Keratinocyte (primary cell): ENCODE measurements around the gene SLC1A2. TPM values are rescaled to one million over a fixed set of nuclear protein-coding genes. Genes with fewer than 3 reads are reported as not detected.

Source experiments
- DNase-seq: peaks from one replicate; pipeline ENCODE4 v3.0.0-alpha.2; 2011; ENCODE audit warnings: low read depth, missing footprints, low spot score
- FAIRE-seq: peaks from 2 replicates; lab custom pipeline; 2011; peaks lifted over from hg19 to GRCh38; lab: Jason Lieb, UNC
- H2AFZ ChIP-seq: 2 replicates; pipeline ENCODE4 v1.6.0; 2012; ENCODE audit warnings: low read length, control low read depth, inconsistent platforms; ENCODE audit not compliant: control insufficient read depth
- H3K27ac ChIP-seq: 2 replicates; pipeline ENCODE4 v1.5.1; 2011; ENCODE audit warnings: low read length; ENCODE audit not compliant: control insufficient read depth, insufficient read depth
- H3K27me3 ChIP-seq: 3 replicates; pipeline ENCODE4 v1.6.0; 2011; ENCODE audit warnings: low read length; ENCODE audit not compliant: control insufficient read depth, insufficient read depth; ENCODE audit errors: extremely low read depth
- H3K36me3 ChIP-seq, 2 experiments: 2 replicates in 1 of 2; 3 replicates in 1 of 2; pipeline ENCODE4 v1.5.1; 2011; ENCODE audit warnings: low read length in 2 of 2, mild to moderate bottlenecking in 1 of 2; ENCODE audit not compliant: control insufficient read depth in 2 of 2, insufficient read depth in 2 of 2; ENCODE audit errors: extremely low read depth in 1 of 2
- H3K4me1 ChIP-seq: 3 replicates; pipeline ENCODE4 v1.5.1; 2011; ENCODE audit warnings: low read length; ENCODE audit not compliant: control insufficient read depth, insufficient read depth; ENCODE audit errors: extremely low read depth
- H3K4me2 ChIP-seq: 3 replicates; pipeline ENCODE4 v1.6.0; 2011; ENCODE audit warnings: low read depth, low read length; ENCODE audit not compliant: control insufficient read depth, insufficient read depth; ENCODE audit errors: extremely low read depth
- H3K4me3 ChIP-seq, 3 experiments: fragments of 200-600 bp in 1 of 3; sonication (generic) in 1 of 3; 2 replicates in 2 of 3; 3 replicates in 1 of 3; pipeline ENCODE4 v1.5.1; 2011 to 2016; ENCODE audit warnings: low read length in 3 of 3, mild to moderate bottlenecking in 3 of 3, control low read depth in 2 of 3, inconsistent platforms in 1 of 3, low read depth in 1 of 3, mixed read lengths in 1 of 3, mixed run types in 1 of 3, moderate library complexity in 1 of 3; ENCODE audit not compliant: control insufficient read depth in 2 of 3, insufficient read depth in 2 of 3; ENCODE audit errors: extremely low read depth in 1 of 3
- H3K79me2 ChIP-seq: 2 replicates; pipeline ENCODE4 v1.6.0; 2012; ENCODE audit warnings: low read length; ENCODE audit not compliant: control insufficient read depth, insufficient read depth
- H3K9ac ChIP-seq: 3 replicates; pipeline ENCODE4 v1.6.0; 2011; ENCODE audit warnings: low read length; ENCODE audit not compliant: control insufficient read depth, insufficient read depth; ENCODE audit errors: extremely low read depth
- H3K9me1 ChIP-seq: 3 replicates; pipeline ENCODE4 v1.6.0; 2011; ENCODE audit warnings: low read length; ENCODE audit not compliant: control insufficient read depth, insufficient read depth; ENCODE audit errors: extremely low read depth
- H3K9me3 ChIP-seq: 2 replicates; pipeline ENCODE4 v1.5.1; 2012; ENCODE audit warnings: low read depth, low read length; ENCODE audit not compliant: control insufficient read depth
- H4K20me1 ChIP-seq: 3 replicates; pipeline ENCODE4 v1.6.0; 2011; ENCODE audit warnings: low read length; ENCODE audit not compliant: control insufficient read depth, insufficient read depth; ENCODE audit errors: extremely low read depth
- EZH2 ChIP-seq: IDR thresholded peaks from one replicate; pipeline ENCODE4 v1.6.1; 2012; ENCODE audit warnings: inconsistent platforms, mild to moderate bottlenecking, low read length, moderate library complexity
- dilution Hi-C: fragments of 300-500 bp; cut with MboI; formaldehyde crosslinking; loops from one replicate; pipeline ENCODE4 v1.7.0; 2020; ENCODE audit warnings: low sequenced_read_pairs; ENCODE audit not compliant: extremely low pct_ligation_motif_present
- polyA plus RNA-seq, 5 experiments: library from polyadenylated mRNA; depleted of rRNA in 3 of 5; stranded (reverse) in 3 of 5; stranded (forward) in 1 of 5; unstranded in 1 of 5; fragments of >200 nt; gene quantifications; 1 replicate in 1 of 5; 2 replicates in 3 of 5; 3 replicates in 1 of 5; pipeline versions ENCODE4 v1.2.1 to v1.2.3, GENCODE V29; 2011 to 2012; ENCODE audit warnings: missing spikeins in 2 of 5, low read depth in 1 of 5, low replicate concordance in 1 of 5
- TF ChIP-seq, protein P1 (sequence below), 3 experiments: IDR thresholded peaks in 1 of 3; conservative IDR thresholded peaks in 1 of 3; optimal IDR thresholded peaks in 1 of 3; 2 replicates in 2 of 3; 3 replicates in 1 of 3; pipeline versions ENCODE3 to v1.5.1; 2011; ENCODE audit warnings: low read length in 3 of 3, mild to moderate bottlenecking in 3 of 3, moderate library complexity in 2 of 3, control low read depth in 1 of 3, inconsistent platforms in 1 of 3; ENCODE audit not compliant: insufficient read depth in 2 of 3; ENCODE audit errors: extremely low read depth in 1 of 3

SLC1A2 gene
- polyA plus RNA-seq, 1 donor (not counting 4 experiments of a cell fraction or from before 2014, with no cell fraction given) = under 0.01 TPM

DNA sequence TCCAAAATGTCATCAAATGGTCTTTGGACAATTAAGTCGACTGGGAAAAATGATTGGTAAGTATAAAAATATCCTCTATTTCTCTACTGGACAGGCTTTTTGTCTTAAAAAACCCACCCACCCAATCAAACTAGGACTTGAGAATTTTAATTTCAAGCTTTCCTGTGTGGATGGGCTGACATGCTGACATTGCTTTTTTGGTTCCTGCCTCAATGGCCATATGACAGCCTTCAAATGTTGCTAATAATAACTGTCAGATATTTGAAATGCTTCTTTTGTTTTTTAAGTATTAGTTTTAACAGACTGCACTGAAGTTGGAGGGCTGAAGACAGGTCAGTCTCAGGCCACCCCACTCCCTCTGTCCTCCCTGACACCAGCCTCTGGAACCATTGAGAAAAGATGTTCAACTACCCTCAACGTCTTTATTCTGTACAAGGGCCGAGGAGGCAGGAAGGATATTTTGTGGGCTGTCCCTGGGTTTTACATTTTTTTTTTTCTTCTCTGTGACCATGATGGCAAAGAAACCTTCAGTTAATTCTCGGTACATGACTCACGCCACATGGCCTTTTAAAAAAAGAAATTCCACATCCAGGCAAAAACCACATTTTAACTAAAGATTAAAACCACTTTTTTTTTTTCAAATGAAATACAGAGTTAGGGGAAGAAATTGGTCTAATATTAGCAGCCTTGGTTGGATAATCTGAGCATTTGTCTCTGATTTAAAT, 130.4 kb downstream of the SLC1A2 start:
- Histone ChIP-seq H4K20me1 (no peaks in the 10 kb centered on the region), H3K4me2 (no peak overlapping the region), H3K9ac (no peak overlapping the region), H3K9me1 (no peaks in the 10 kb centered on the region), H2AFZ (no peak overlapping the region), H3K9me3 (no peaks in the 10 kb centered on the region), H3K4me1 (peaks cover 13% of the 10 kb centered on the region), H3K27me3 (no peaks in the 10 kb centered on the region), H3K4me3 (no peak overlapping the region), H3K36me3 (no peaks in the 10 kb centered on the region), H3K79me2 (no peaks in the 10 kb centered on the region), H3K27ac (no peak overlapping the region)
- FAIRE-seq = peak; percentile 44
- dilution Hi-C loops = no loop called here
- no peak for DNase-seq
- TF ChIP-seq, protein P1, sequence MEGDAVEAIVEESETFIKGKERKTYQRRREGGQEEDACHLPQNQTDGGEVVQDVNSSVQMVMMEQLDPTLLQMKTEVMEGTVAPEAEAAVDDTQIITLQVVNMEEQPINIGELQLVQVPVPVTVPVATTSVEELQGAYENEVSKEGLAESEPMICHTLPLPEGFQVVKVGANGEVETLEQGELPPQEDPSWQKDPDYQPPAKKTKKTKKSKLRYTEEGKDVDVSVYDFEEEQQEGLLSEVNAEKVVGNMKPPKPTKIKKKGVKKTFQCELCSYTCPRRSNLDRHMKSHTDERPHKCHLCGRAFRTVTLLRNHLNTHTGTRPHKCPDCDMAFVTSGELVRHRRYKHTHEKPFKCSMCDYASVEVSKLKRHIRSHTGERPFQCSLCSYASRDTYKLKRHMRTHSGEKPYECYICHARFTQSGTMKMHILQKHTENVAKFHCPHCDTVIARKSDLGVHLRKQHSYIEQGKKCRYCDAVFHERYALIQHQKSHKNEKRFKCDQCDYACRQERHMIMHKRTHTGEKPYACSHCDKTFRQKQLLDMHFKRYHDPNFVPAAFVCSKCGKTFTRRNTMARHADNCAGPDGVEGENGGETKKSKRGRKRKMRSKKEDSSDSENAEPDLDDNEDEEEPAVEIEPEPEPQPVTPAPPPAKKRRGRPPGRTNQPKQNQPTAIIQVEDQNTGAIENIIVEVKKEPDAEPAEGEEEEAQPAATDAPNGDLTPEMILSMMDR (optimal IDR thresholded peaks at IDR 0.05 in 1 of 3, IDR thresholded peaks at IDR 0.05 in 1 of 3, conservative IDR thresholded peaks at IDR 0.05 in 1 of 3; ENCODE audit: extremely low read depth in 1 of 3, insufficient read depth in 2 of 3, low read length in 3 of 3) = no peak
- TF ChIP-seq EZH2 = no peak

DNA sequence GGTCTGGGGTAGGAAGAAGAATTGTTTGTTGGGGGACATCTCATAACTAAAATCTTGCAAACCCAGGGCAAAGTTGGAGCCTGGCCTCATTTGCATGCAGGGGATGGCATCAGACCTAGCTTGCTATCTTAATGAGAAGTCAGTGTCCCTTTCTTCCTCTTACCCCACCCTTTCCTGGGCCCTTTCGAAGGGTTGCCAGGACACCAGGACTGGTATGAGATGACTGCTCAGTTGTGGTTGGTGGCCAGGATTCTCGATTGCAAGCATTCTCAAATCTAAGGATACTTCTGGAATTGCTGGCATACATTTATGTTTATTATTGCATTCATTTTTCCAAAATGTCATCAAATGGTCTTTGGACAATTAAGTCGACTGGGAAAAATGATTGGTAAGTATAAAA, 131.0 kb downstream of the SLC1A2 start:
- Histone ChIP-seq H3K9me3 (no peaks in the 10 kb centered on the region), H4K20me1 (no peaks in the 10 kb centered on the region), H3K4me1 (peaks cover 13% of the 10 kb centered on the region), H3K4me3 (no peak overlapping the region), H2AFZ (no peak overlapping the region), H3K27me3 (no peaks in the 10 kb centered on the region), H3K9me1 (no peaks in the 10 kb centered on the region), H3K9ac (no peak overlapping the region), H3K27ac (no peak overlapping the region), H3K79me2 (no peaks in the 10 kb centered on the region), H3K4me2 (no peak overlapping the region), H3K36me3 (no peaks in the 10 kb centered on the region)
- dilution Hi-C loops = no loop called here
- FAIRE-seq = no peak
- DNase-seq = no peak
- no peak for TF ChIP-seq EZH2
- TF ChIP-seq, protein P1 (optimal IDR thresholded peaks at IDR 0.05 in 1 of 3, IDR thresholded peaks at IDR 0.05 in 1 of 3, conservative IDR thresholded peaks at IDR 0.05 in 1 of 3; ENCODE audit: extremely low read depth in 1 of 3, insufficient read depth in 2 of 3, low read length in 3 of 3) = no peak
